ENCODE measurements around the gene SERPINA5.
"Not testable (repeated sequence)": the region's sequence is repeated elsewhere in the genome, so short reads cannot be mapped to it uniquely, and the experiment has no call there.

The SERPINA5 gene

GRCh38 chr14:94598816-94599655 lies 17.8 kb downstream of the SERPINA5 start:
- DNase-seq (ENCODE audit: low spot score) = peak; percentile 90

- no peak for DNase-seq (ENCODE audit: low spot score)
These were observed 18.4 kb downstream of the SERPINA5 start for GRCh38 chr14:94599656-94600004.

GRCh38 chr14:94600148-94600545 lies 18.9 kb downstream of the SERPINA5 start:
- no peak for DNase-seq (ENCODE audit: low spot score)

- DNase-seq (ENCODE audit: low spot score) = no peak
These were observed 20.7 kb downstream of the SERPINA5 start for GRCh38 chr14:94601884-94602391.

- DNase-seq (ENCODE audit: low spot score) = no peak
These were observed 21.5 kb downstream of the SERPINA5 start for GRCh38 chr14:94602722-94603121.

GRCh38 chr14:94605361-94605760 lies 24.1 kb downstream of the SERPINA5 start:
- no peak for DNase-seq (ENCODE audit: low spot score)

GRCh38 chr14:94608966-94609365 lies 27.7 kb downstream of the SERPINA5 start:
- not testable (repeated sequence) for DNase-seq (ENCODE audit: low spot score)

- no peak for DNase-seq (ENCODE audit: low spot score)
These were observed 30.0 kb downstream of the SERPINA5 start for GRCh38 chr14:94611179-94611578.

- no peak for DNase-seq (ENCODE audit: low spot score)
These were observed 30.9 kb downstream of the SERPINA5 start, which contains the start of gene SERPINA3 for GRCh38 chr14:94612174-94612573. SERPINA3 (plus strand) TSS chr14:94612391; CDS start chr14:94614442, 2,051 bp downstream.

- DNase-seq (ENCODE audit: low spot score) = no peak
These were observed 31.6 kb downstream of the SERPINA5 start for GRCh38 chr14:94612580-94613554.

GRCh38 chr14:94613720-94614644 lies 32.8 kb downstream of the SERPINA5 start:
- DNase-seq (ENCODE audit: low spot score) = no peak

GRCh38 chr14:94614802-94615201 lies 33.6 kb downstream of the SERPINA5 start:
- DNase-seq (ENCODE audit: low spot score) = no peak

GRCh38 chr14:94615254-94615653 lies 34.0 kb downstream of the SERPINA5 start:
- DNase-seq (ENCODE audit: low spot score) = no peak

GRCh38 chr14:94615823-94616570 lies 34.8 kb downstream of the SERPINA5 start:
- no peak for DNase-seq (ENCODE audit: low spot score)

- DNase-seq (ENCODE audit: low spot score) = no peak
These were observed 36.2 kb downstream of the SERPINA5 start for GRCh38 chr14:94617366-94617941.

GRCh38 chr14:94617988-94618822 lies 37.0 kb downstream of the SERPINA5 start:
- DNase-seq (ENCODE audit: low spot score) = no peak

GRCh38 chr14:94619297-94619696 lies 38.1 kb downstream of the SERPINA5 start:
- DNase-seq (ENCODE audit: low spot score) = no peak

GRCh38 chr14:94620597-94620996 lies 39.4 kb downstream of the SERPINA5 start:
- no peak for DNase-seq (ENCODE audit: low spot score)

- no peak for DNase-seq (ENCODE audit: low spot score)
These were observed 40.3 kb downstream of the SERPINA5 start for GRCh38 chr14:94621358-94622134.
